ENCODE results near the gene UROD. TPM values are rescaled to one million over a fixed set of nuclear protein-coding genes. Genes with fewer than 3 reads are reported as not detected.

The UROD gene
- total RNA-seq, 1 experiment from 2014 or later, result 76.9 TPM

GRCh38 chr1:45004281-45004920, 7.7 kb upstream of the UROD start:
- Mint-ChIP-seq H3K27me3 (ENCODE audit: insufficient read depth, unreplicated experiment) (no peaks in the 10 kb centered on the region), H3K4me1 (ENCODE audit: insufficient read depth, unreplicated experiment) (no peaks in the 10 kb centered on the region), H3K9me3 (ENCODE audit: unreplicated experiment) (no peaks in the 10 kb centered on the region), H3K4me3 (ENCODE audit: unreplicated experiment) (no peak overlapping the region), H3K36me3 (ENCODE audit: insufficient read depth, unreplicated experiment) (peaks cover 49% of the 10 kb centered on the region), H3K27ac (ENCODE audit: low read depth, unreplicated experiment) (no peak overlapping the region)
- intact Hi-C loops (cut with micrococcal nuclease), result no loop called here
- no peak for DNase-seq (ENCODE audit: unreplicated experiment)
- no TSS peak for BruUV-seq (replicated peaks)
- ChIA-PET CTCF (interaction anchor here (0.6 to 0.7 kb wide), 2 partner anchors 150 to 296 kb away, joined by 3 to 5 read pairs; no protein-coding TSS in a partner anchor), POLR2A (no interaction called here)
- TF ChIP-seq, protein P1, sequence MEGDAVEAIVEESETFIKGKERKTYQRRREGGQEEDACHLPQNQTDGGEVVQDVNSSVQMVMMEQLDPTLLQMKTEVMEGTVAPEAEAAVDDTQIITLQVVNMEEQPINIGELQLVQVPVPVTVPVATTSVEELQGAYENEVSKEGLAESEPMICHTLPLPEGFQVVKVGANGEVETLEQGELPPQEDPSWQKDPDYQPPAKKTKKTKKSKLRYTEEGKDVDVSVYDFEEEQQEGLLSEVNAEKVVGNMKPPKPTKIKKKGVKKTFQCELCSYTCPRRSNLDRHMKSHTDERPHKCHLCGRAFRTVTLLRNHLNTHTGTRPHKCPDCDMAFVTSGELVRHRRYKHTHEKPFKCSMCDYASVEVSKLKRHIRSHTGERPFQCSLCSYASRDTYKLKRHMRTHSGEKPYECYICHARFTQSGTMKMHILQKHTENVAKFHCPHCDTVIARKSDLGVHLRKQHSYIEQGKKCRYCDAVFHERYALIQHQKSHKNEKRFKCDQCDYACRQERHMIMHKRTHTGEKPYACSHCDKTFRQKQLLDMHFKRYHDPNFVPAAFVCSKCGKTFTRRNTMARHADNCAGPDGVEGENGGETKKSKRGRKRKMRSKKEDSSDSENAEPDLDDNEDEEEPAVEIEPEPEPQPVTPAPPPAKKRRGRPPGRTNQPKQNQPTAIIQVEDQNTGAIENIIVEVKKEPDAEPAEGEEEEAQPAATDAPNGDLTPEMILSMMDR (IDR thresholded peaks at IDR 0.05; ENCODE audit: unreplicated experiment), result no peak

GRCh38 chr1:45005761-45006160, 6.3 kb upstream of the UROD start:
- intact Hi-C loops (cut with micrococcal nuclease), result no loop called here
- Mint-ChIP-seq H3K27me3 (ENCODE audit: insufficient read depth, unreplicated experiment) (no peaks in the 10 kb centered on the region), H3K4me3 (ENCODE audit: unreplicated experiment) (no peak overlapping the region), H3K9me3 (ENCODE audit: unreplicated experiment) (no peaks in the 10 kb centered on the region), H3K36me3 (ENCODE audit: insufficient read depth, unreplicated experiment) (peaks cover 53% of the 10 kb centered on the region), H3K4me1 (ENCODE audit: insufficient read depth, unreplicated experiment) (no peaks in the 10 kb centered on the region), H3K27ac (ENCODE audit: low read depth, unreplicated experiment) (no peak overlapping the region)
- POLR2A ChIA-PET, result interaction anchor here (0.6 kb wide), 1 partner anchor 206 kb away, joined by 6 read pairs; the partner anchor contains the start of gene PLK3
- no TSS peak for BruUV-seq (replicated peaks)
- CTCF ChIA-PET, result interaction anchor here (0.6 to 0.9 kb wide), 3 partner anchors 8 to 212 kb away, joined by 3 to 4 read pairs (median 3); no protein-coding TSS in a partner anchor
- DNase-seq (ENCODE audit: unreplicated experiment), result no peak
- TF ChIP-seq, protein P1 (IDR thresholded peaks at IDR 0.05; ENCODE audit: unreplicated experiment), result no peak

GRCh38 chr1:45007311-45007710, 4.7 kb upstream of the UROD start:
- no TSS peak for BruUV-seq (replicated peaks)
- Mint-ChIP-seq H3K4me1 (ENCODE audit: insufficient read depth, unreplicated experiment) (peaks cover 8% of the 10 kb centered on the region), H3K36me3 (ENCODE audit: insufficient read depth, unreplicated experiment) (peaks cover 46% of the 10 kb centered on the region), H3K9me3 (ENCODE audit: unreplicated experiment) (no peaks in the 10 kb centered on the region), H3K27ac (ENCODE audit: low read depth, unreplicated experiment) (no peak overlapping the region), H3K27me3 (ENCODE audit: insufficient read depth, unreplicated experiment) (no peaks in the 10 kb centered on the region), H3K4me3 (ENCODE audit: unreplicated experiment) (no peak overlapping the region)
- intact Hi-C loops (cut with micrococcal nuclease), result no loop called here
- POLR2A ChIA-PET, result no interaction called here
- CTCF ChIA-PET, result interaction anchor here (1.1 kb wide), 1 partner anchor 171 kb away, joined by 3 read pairs; no protein-coding TSS in a partner anchor
- DNase-seq (ENCODE audit: unreplicated experiment), result no peak
- TF ChIP-seq, protein P1 (IDR thresholded peaks at IDR 0.05; ENCODE audit: unreplicated experiment), result no peak

DNA sequence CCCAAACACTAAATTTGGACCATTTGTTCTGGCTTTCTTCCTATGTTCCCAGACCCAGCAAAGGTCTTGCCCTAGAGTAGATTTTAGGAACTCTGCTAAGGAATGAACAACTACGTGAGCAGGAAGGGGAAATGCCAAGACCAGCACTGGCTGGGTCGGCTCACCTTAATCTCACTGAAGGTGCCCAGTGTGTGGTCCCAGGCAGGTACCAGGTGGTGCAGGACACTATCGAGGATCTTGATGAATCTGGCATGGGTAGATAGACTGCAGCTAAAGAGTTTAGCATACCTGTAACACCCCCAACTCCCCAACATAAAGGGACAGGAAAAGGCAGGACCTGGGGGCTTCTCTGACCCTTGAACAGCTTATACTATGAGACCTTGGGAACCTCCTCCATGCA, 4.0 kb upstream of the UROD start:
- H3K36me3 Mint-ChIP-seq (ENCODE audit: insufficient read depth, unreplicated experiment), result peaks cover 38% of the 10 kb centered on the region
- ChIA-PET CTCF (interaction anchor here (1.1 kb wide), 1 partner anchor 172 kb away, joined by 3 read pairs; no protein-coding TSS in a partner anchor), POLR2A (no interaction called here)
- DNase-seq (ENCODE audit: unreplicated experiment), result no peak
- H3K4me3 Mint-ChIP-seq (ENCODE audit: unreplicated experiment), result no peak overlapping the region
- TF ChIP-seq, protein P1 (IDR thresholded peaks at IDR 0.05; ENCODE audit: unreplicated experiment), result no peak
- H3K4me1 Mint-ChIP-seq (ENCODE audit: insufficient read depth, unreplicated experiment), result peaks cover 8% of the 10 kb centered on the region
- BruUV-seq (replicated peaks), result no TSS peak
- no peaks in the 10 kb centered on the region for H3K27me3 Mint-ChIP-seq (ENCODE audit: insufficient read depth, unreplicated experiment)
- no peaks in the 10 kb centered on the region for H3K9me3 Mint-ChIP-seq (ENCODE audit: unreplicated experiment)
- intact Hi-C loops (cut with micrococcal nuclease), result no loop called here
- H3K27ac Mint-ChIP-seq (ENCODE audit: low read depth, unreplicated experiment), result no peak overlapping the region

Measured in MCF 10A (cell line).